OCI-LY7 (cell line): Measurements from ENCODE around the gene OR10Z1. TPM values are rescaled to one million over a fixed set of nuclear protein-coding genes. Genes with fewer than 3 reads are reported as not detected.

Experiments
- BruUV-seq: library from RNA; stranded (reverse); fragments of 400-500 nt; replicated peaks from 2 replicates; lab custom pipeline; 2021; lab: Mats Ljungman, UMichigan
- CTCF ChIA-PET: fragments of 300-600 bp; sonication (Branson Sonifier 250); formaldehyde crosslinking; loops from one replicate; lab custom pipeline; 2022; ENCODE audit warnings: antibody characterized with exemption; ENCODE audit not compliant: unreplicated experiment; lab: Charles Lee
- POLR2A ChIA-PET: fragments of 300-600 bp; sonication (Branson Sonifier 250); formaldehyde crosslinking; loops from one replicate; lab custom pipeline; 2022; ENCODE audit warnings: antibody characterized with exemption; lab: Charles Lee
- DNase-seq: peaks from one replicate; pipeline ENCODE4 v3.0.0-alpha.2; 2015; ENCODE audit warnings: low spot score
- H2AFZ ChIP-seq: fragments of 200-600 bp; sonication (generic), shearing (Covaris generic); 2 replicates; pipeline ENCODE4 v1.6.1; 2014; ENCODE audit warnings: mild to moderate bottlenecking, antibody characterized with exemption, low read length, moderate library complexity
- H3K27ac ChIP-seq: fragments of 200-600 bp; sonication (generic); 2 replicates; pipeline ENCODE4 v1.5.1; 2014; ENCODE audit warnings: mixed run types, low read depth, mild to moderate bottlenecking, moderate library complexity, low read length, inconsistent platforms; ENCODE audit not compliant: poor library complexity, severe bottlenecking
- H3K36me3 ChIP-seq: fragments of 200-600 bp; sonication (generic); 2 replicates; pipeline ENCODE4 v1.6.1; 2014; ENCODE audit warnings: mild to moderate bottlenecking, antibody characterized with exemption, low read length, moderate library complexity, mixed read lengths; ENCODE audit not compliant: insufficient read depth
- H3K4me1 ChIP-seq: fragments of 200-600 bp; sonication (generic); 2 replicates; pipeline ENCODE4 v1.5.1; 2014; ENCODE audit warnings: mild to moderate bottlenecking, low read length; ENCODE audit not compliant: insufficient read depth, poor library complexity, severe bottlenecking
- H3K4me2 ChIP-seq: fragments of 200-600 bp; sonication (generic); 2 replicates; pipeline ENCODE4 v1.6.1; 2014; ENCODE audit warnings: mild to moderate bottlenecking, low read length
- H3K4me3 ChIP-seq: fragments of 200-600 bp; sonication (generic); 2 replicates; pipeline ENCODE4 v1.5.1; 2014; ENCODE audit warnings: mild to moderate bottlenecking, low read depth, low read length; ENCODE audit not compliant: poor library complexity, severe bottlenecking
- H3K79me2 ChIP-seq: fragments of 200-600 bp; sonication (generic); 2 replicates; pipeline ENCODE4 v1.6.1; 2016; ENCODE audit warnings: low read depth, mild to moderate bottlenecking, low read length, moderate library complexity, mixed read lengths; ENCODE audit not compliant: insufficient read depth
- H3K9me2 ChIP-seq: fragments of 200-600 bp; sonication (generic); 2 replicates; pipeline ENCODE4 v1.6.1; 2016; ENCODE audit warnings: mild to moderate bottlenecking, low read length, mixed read lengths; ENCODE audit not compliant: insufficient read depth
- H3K9me3 ChIP-seq: fragments of 200-600 bp; sonication (generic); 2 replicates; pipeline ENCODE4 v1.6.1; 2014; ENCODE audit warnings: mild to moderate bottlenecking, mixed run types, low read length, mixed read lengths
- H4K20me1 ChIP-seq: fragments of 200-600 bp; sonication (generic); 2 replicates; pipeline ENCODE4 v1.6.1; 2014; ENCODE audit warnings: mild to moderate bottlenecking, antibody characterized with exemption, low read length, moderate library complexity, mixed read lengths; ENCODE audit not compliant: insufficient read depth
- EZH2phosphoT487 ChIP-seq: fragments of 200-600 bp; sonication (generic); IDR thresholded peaks from 2 replicates; pipeline ENCODE4 v1.6.1; 2018; ENCODE audit warnings: low read depth, borderline replicate concordance, mild to moderate bottlenecking, mixed run types, antibody characterized with exemption, low read length, moderate library complexity, mixed read lengths
- intact Hi-C: fragments of 100-400 bp; cut with micrococcal nuclease; formaldehyde crosslinking; loops from one replicate; pipeline ENCODE4 v1.10.0; 2022; ENCODE audit not compliant: unreplicated experiment
- total RNA-seq, 2 experiments: library from RNA; depleted of rRNA in 1 of 2; stranded (reverse); fragments of >200 nt in 1 of 2; shearing (Covaris generic) in 1 of 2; gene quantifications; 2 replicates each; pipeline ENCODE4 v1.2.3, GENCODE V29; 2014 to 2022
- TF ChIP-seq, protein P1 (sequence below): fragments of 200-600 bp; sonication (generic); conservative IDR thresholded peaks from 2 replicates; pipeline ENCODE4 v1.5.1; 2014; ENCODE audit warnings: mild to moderate bottlenecking, antibody characterized with exemption, low read length, moderate library complexity, mixed read lengths

Gene OR10Z1
- total RNA-seq, 2 experiments from 2014 or later = not detected

DNA sequence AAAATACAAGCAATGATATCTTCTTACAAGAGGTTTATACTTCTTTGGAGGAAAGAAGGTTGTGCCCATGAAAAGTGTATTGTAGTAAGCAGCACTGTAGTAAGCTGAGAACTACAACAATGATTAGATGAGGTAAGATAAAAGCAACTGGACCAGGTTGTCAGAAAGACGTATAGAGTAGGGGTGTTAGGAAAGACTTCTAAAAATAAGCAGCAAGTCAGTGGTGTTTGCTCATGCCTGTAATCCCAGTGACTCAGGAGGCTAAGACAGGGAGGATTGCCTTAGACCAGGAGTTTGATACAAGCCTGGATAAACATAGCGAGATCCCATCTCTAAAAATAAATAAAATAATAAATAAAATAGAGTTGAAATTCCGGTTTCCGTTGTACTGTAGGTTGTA, 21.1 kb upstream of the OR10Z1 start:
- intact Hi-C loops = no loop called here
- no TSS peak for BruUV-seq
- no peaks in the 10 kb centered on the region for H3K36me3 ChIP-seq
- H3K4me3 ChIP-seq = no peak overlapping the region
- H3K4me2 ChIP-seq = no peak overlapping the region
- H2AFZ ChIP-seq = no peak overlapping the region
- no peaks in the 10 kb centered on the region for H3K9me3 ChIP-seq
- ChIA-PET CTCF (no interaction called here), POLR2A (no interaction called here)
- H3K79me2 ChIP-seq = no peaks in the 10 kb centered on the region
- no peaks in the 10 kb centered on the region for H3K4me1 ChIP-seq
- no peak overlapping the region for H3K27ac ChIP-seq
- H3K9me2 ChIP-seq = no peaks in the 10 kb centered on the region
- no peak for DNase-seq
- no peaks in the 10 kb centered on the region for H4K20me1 ChIP-seq
- no peak for TF ChIP-seq EZH2phosphoT487
- TF ChIP-seq, protein P1, sequence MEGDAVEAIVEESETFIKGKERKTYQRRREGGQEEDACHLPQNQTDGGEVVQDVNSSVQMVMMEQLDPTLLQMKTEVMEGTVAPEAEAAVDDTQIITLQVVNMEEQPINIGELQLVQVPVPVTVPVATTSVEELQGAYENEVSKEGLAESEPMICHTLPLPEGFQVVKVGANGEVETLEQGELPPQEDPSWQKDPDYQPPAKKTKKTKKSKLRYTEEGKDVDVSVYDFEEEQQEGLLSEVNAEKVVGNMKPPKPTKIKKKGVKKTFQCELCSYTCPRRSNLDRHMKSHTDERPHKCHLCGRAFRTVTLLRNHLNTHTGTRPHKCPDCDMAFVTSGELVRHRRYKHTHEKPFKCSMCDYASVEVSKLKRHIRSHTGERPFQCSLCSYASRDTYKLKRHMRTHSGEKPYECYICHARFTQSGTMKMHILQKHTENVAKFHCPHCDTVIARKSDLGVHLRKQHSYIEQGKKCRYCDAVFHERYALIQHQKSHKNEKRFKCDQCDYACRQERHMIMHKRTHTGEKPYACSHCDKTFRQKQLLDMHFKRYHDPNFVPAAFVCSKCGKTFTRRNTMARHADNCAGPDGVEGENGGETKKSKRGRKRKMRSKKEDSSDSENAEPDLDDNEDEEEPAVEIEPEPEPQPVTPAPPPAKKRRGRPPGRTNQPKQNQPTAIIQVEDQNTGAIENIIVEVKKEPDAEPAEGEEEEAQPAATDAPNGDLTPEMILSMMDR = no peak

DNA sequence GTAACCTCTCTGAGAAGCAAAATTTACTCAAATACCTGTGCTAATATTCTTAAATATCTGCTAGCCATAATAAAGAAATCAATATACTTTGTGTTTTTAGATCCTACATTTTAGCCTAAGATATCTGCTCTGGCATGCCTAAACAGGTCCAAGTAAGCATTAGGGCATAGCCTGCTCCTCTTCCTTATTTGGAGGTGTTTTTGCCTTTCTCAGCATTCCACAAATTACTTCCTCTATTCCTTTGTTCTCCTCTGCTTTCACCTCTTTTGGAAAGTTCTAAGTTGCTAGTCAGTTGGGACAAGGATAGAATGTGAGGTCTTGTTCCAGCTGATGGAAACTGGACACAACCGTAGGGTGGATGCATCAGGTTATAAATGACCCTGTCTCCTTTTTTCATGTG, 18.1 kb upstream of the OR10Z1 start:
- H3K9me3 ChIP-seq = no peaks in the 10 kb centered on the region
- intact Hi-C loops = no loop called here
- H3K4me3 ChIP-seq = no peak overlapping the region
- POLR2A ChIA-PET = no interaction called here
- H3K4me1 ChIP-seq = no peaks in the 10 kb centered on the region
- CTCF ChIA-PET = no interaction called here
- no peaks in the 10 kb centered on the region for H3K9me2 ChIP-seq
- TF ChIP-seq EZH2phosphoT487 = no peak
- TF ChIP-seq, protein P1 = no peak
- DNase-seq = no peak
- H2AFZ ChIP-seq = no peak overlapping the region
- H3K36me3 ChIP-seq = no peaks in the 10 kb centered on the region
- no TSS peak for BruUV-seq
- H3K4me2 ChIP-seq = no peak overlapping the region
- H4K20me1 ChIP-seq = no peaks in the 10 kb centered on the region
- H3K27ac ChIP-seq = no peak overlapping the region
- no peaks in the 10 kb centered on the region for H3K79me2 ChIP-seq

DNA sequence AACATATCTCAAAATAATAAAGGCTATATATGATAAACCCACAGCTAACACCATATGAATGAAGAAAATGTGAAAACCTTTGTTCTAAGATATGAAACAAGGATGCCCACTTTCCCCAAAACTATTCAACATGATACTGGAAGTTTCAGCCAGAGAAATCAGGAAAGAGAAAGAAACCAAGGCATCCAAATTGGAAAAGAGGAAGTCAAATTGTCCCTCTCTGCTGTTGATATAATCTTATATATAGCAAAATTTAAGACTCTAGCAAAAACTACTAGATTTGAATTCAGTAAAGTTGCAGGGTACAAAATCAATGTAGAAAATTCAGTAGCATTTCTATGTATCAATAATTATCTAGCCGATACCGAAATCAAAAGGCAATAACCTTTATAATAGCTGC, 4.3 kb upstream of the OR10Z1 start:
- CTCF ChIA-PET = no interaction called here
- intact Hi-C loops = loop anchor here (10.0 kb wide), 1 partner anchor 66 kb away; no protein-coding TSS in a partner anchor
- no TSS peak for BruUV-seq

More for the DNA sequence above, 4.3 kb upstream of the OR10Z1 start:
- Histone ChIP-seq H3K36me3 (no peaks in the 10 kb centered on the region), H4K20me1 (no peaks in the 10 kb centered on the region), H3K27ac (no peak overlapping the region), H3K4me3 (no peak overlapping the region), H3K4me1 (no peaks in the 10 kb centered on the region), H3K9me2 (no peaks in the 10 kb centered on the region), H2AFZ (no peak overlapping the region), H3K9me3 (no peaks in the 10 kb centered on the region), H3K79me2 (no peaks in the 10 kb centered on the region), H3K4me2 (no peak overlapping the region)
- no peak for DNase-seq
- POLR2A ChIA-PET = interaction anchor here (0.6 to 0.7 kb wide), 2 partner anchors 9 to 720 kb away, joined by 3 read pairs; no protein-coding TSS in a partner anchor
- TF ChIP-seq, protein P1 = no peak
- TF ChIP-seq EZH2phosphoT487 = no peak
